Suppressor macrophage (primary cell): ENCODE data around the gene HOXB3.

Source experiments
- DNase-seq, 4 experiments: peaks; one replicate each; pipeline ENCODE4 v3.0.0-alpha.2; 2020 to 2022

The HOXB3 gene

GRCh38 chr17:48499735-48500434 is 90.2 kb downstream of the HOXB3 start:
- no peak for DNase-seq

- no peak for DNase-seq
Measured at GRCh38 chr17:48499248-48499647, 90.8 kb downstream of the HOXB3 start.
